A673 (cell line): ENCODE results near the gene DPP9.

Source experiments
- EZH2 ChIP-seq: fragments of 200-600 bp; sonication (generic); IDR thresholded peaks from 2 replicates; pipeline ENCODE4 v1.6.1; 2017; ENCODE audit warnings: borderline replicate concordance, low read depth, mild to moderate bottlenecking, mixed read lengths, antibody characterized with exemption, low read length; ENCODE audit not compliant: poor library complexity, severe bottlenecking
- TF ChIP-seq, protein P1 (sequence below): fragments of 300-800, 200-600 bp; sonication (generic); conservative IDR thresholded peaks from 2 replicates; pipeline ENCODE4 v1.5.1; 2017; ENCODE audit warnings: low read depth, mild to moderate bottlenecking, antibody characterized with exemption, low read length, moderate library complexity, mixed read lengths

- TF ChIP-seq, protein P1, sequence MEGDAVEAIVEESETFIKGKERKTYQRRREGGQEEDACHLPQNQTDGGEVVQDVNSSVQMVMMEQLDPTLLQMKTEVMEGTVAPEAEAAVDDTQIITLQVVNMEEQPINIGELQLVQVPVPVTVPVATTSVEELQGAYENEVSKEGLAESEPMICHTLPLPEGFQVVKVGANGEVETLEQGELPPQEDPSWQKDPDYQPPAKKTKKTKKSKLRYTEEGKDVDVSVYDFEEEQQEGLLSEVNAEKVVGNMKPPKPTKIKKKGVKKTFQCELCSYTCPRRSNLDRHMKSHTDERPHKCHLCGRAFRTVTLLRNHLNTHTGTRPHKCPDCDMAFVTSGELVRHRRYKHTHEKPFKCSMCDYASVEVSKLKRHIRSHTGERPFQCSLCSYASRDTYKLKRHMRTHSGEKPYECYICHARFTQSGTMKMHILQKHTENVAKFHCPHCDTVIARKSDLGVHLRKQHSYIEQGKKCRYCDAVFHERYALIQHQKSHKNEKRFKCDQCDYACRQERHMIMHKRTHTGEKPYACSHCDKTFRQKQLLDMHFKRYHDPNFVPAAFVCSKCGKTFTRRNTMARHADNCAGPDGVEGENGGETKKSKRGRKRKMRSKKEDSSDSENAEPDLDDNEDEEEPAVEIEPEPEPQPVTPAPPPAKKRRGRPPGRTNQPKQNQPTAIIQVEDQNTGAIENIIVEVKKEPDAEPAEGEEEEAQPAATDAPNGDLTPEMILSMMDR, result no peak
- no peak for TF ChIP-seq EZH2
Measured at GRCh38 chr19:4773047-4773640, 49.5 kb upstream of the DPP9 start.
